ENCODE results near the gene DCUN1D3.

GRCh38 chr16:20862162-20862960, 37.8 kb downstream of the DCUN1D3 start:
- TF ChIP-seq RAD21 (IDR thresholded peaks at IDR 0.05; ENCODE audit: low read depth) (no peak), EZH2 (IDR thresholded peaks at IDR 0.05) (no peak), CTCF (IDR thresholded peaks at IDR 0.05 in 2 of 3, conservative IDR thresholded peaks at IDR 0.05 in 1 of 3; ENCODE audit: borderline replicate concordance in 1 of 3, insufficient read depth in 1 of 3, low read depth in 2 of 3, low read length in 2 of 3) (no peak), POLR2A (IDR thresholded peaks at IDR 0.05; ENCODE audit: borderline replicate concordance, extremely low read depth, insufficient read depth, insufficient read length) (no peak), POLR2AphosphoS5 (IDR thresholded peaks at IDR 0.05; ENCODE audit: low read depth, low read length) (no peak), CBX3 (IDR thresholded peaks at IDR 0.05; ENCODE audit: low read depth) (no peak), CEBPB (IDR thresholded peaks at IDR 0.05; ENCODE audit: low read depth) (no peak), SP1 (IDR thresholded peaks at IDR 0.05; ENCODE audit: low read depth) (no peak), YY1 (IDR thresholded peaks at IDR 0.05; ENCODE audit: extremely low read depth, insufficient replicate concordance, low read depth, low read length) (no peak), EGR1 (IDR thresholded peaks at IDR 0.05; ENCODE audit: low read depth) (no peak), MAX (IDR thresholded peaks at IDR 0.05) (no peak)
